Kidney (tissue), 14 donors: ENCODE data around the gene SYT7. TPM values are rescaled to one million over a fixed set of nuclear protein-coding genes. Genes with fewer than 3 reads are reported as not detected.

Experiments
- DNase-seq, 5 donors: peaks; one replicate each; pipeline ENCODE4 v3.0.0-alpha.2; 2013 to 2020
- FAIRE-seq: peaks from 2 replicates; lab custom pipeline; 2012; peaks lifted over from hg19 to GRCh38; lab: Jason Lieb, UNC
- H3K27ac ChIP-seq, 2 donors: one replicate each; pipeline ENCODE4 v1.7.0; 2013; ENCODE audit warnings: low read depth in 2 of 2, low read length in 2 of 2, inconsistent platforms in 1 of 2
- H3K27me3 ChIP-seq: one replicate; pipeline ENCODE4 v1.7.1; 2013; ENCODE audit warnings: low read length, inconsistent platforms; ENCODE audit not compliant: control insufficient read depth, insufficient read depth
- H3K36me3 ChIP-seq, 3 donors: one replicate each; pipeline versions ENCODE4 v1.7.0 to v1.7.1; 2013; ENCODE audit warnings: low read length in 3 of 3, control low read depth in 1 of 3, inconsistent platforms in 1 of 3; ENCODE audit not compliant: insufficient read depth in 3 of 3, control insufficient read depth in 2 of 3
- H3K4me1 ChIP-seq, 3 donors: one replicate each; pipeline versions ENCODE4 v1.7.0 to v1.7.1; 2013; ENCODE audit warnings: low read length in 3 of 3, inconsistent platforms in 1 of 3, low read depth in 1 of 3; ENCODE audit not compliant: control insufficient read depth in 2 of 3, insufficient read depth in 2 of 3
- H3K4me3 ChIP-seq, 3 donors: one replicate each; pipeline versions ENCODE4 v1.7.0 to v1.8.1; 2013; ENCODE audit warnings: low read length in 3 of 3, control low read depth in 1 of 3, inconsistent platforms in 1 of 3
- H3K9ac ChIP-seq, 3 donors: one replicate each; pipeline versions ENCODE4 v1.7.0 to v1.7.1; 2013; ENCODE audit warnings: low read length in 3 of 3, control low read depth in 1 of 3, inconsistent platforms in 1 of 3
- H3K9me3 ChIP-seq, 3 donors: one replicate each; pipeline versions ENCODE4 v1.7.0 to v1.7.1; 2013; ENCODE audit warnings: low read length in 3 of 3, control low read depth in 1 of 3, inconsistent platforms in 1 of 3; ENCODE audit not compliant: control insufficient read depth in 2 of 3, insufficient read depth in 1 of 3
- CTCF ChIP-seq: IDR thresholded peaks from 3 replicates; pipeline ENCODE4 v1.5.1; 2012; ENCODE audit warnings: mild to moderate bottlenecking, moderate library complexity, borderline replicate concordance; ENCODE audit not compliant: insufficient read depth; ENCODE audit errors: extremely low read depth
- intact Hi-C: fragments of 100-400 bp; cut with DNase I; formaldehyde crosslinking; loops from one replicate; pipeline ENCODE4 v1.11.1; 2022
- polyA plus RNA-seq: library from polyadenylated mRNA; stranded (reverse); fragments of 350-450 nt; fragmentation: Illumina TruSeq; extraction: RNeasy Lipid Tissue Mini Kit (QIAGEN cat#74804); gene quantifications from one replicate; pipeline ENCODE4 v1.2.3, GENCODE V29; 2014; ENCODE audit warnings: low read depth, low replicate concordance; ENCODE audit not compliant: insufficient read depth
- total RNA-seq: library from RNA; stranded (reverse); fragmentation: NEBNext Ultra II Directional; extraction: Animal tissue kit (Norgen Biotek cat#: 25700); gene quantifications from one replicate; pipeline ENCODE4 v1.2.1, GENCODE V29; 2021
- donor health status: control.
- donor health status: control.
- donor health status: control.
- donor health status: control.
- donor health status: control.
- donor health status: DM: yes; HTN: yes; CAD: no.
- donor health status: Normal renal cell carcinoma (clear cell type).

The SYT7 gene
- total and polyA plus RNA-seq, 2 donors from 2014 or later = 5.7 to 6.7 TPM

DNA sequence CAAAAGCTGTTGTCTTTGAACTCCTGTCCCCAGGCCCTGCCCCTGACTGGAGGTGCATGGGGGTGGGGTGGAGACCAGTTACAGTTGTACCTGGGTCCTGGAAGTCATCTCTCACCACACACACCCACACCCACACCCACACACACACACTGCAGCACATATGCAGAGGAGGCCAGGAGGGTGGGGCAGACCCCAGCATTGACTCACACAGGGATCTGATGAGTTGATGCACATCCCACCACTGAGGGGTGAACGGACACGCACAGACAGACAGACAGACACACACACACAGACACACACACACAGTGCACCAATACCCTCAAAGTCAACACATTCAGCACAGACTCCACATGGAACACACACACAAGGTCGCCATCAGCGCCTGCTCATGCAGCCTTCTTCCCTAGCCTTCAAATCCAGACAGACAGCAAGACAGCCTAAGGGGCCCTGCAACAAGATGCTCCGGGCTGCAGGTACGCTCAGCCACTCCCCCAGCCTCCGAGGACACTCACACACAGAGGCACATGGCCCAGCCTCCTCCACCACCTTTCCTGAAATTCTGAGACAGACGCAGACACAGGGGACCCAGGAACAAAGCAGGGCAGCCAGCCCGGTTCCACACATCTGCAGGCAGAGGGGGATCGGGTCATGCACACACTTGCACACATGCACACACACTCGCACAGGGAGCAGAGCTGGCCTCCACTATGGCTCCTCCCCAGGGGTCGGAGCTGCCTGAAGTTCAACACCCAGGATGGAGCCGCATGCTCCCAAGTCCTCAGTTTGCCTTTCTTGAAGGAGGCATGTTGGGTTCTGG, 26.5 kb downstream of the SYT7 start:
- no peak for DNase-seq
- H3K9ac ChIP-seq = no peak overlapping the region
- no peak overlapping the region for H3K4me3 ChIP-seq
- no peaks in the 10 kb centered on the region for H3K36me3 ChIP-seq
- TF ChIP-seq CTCF = no peak
- no peak for FAIRE-seq
- H3K27ac ChIP-seq = peak overlapping the region; percentile 55 to 63
- intact Hi-C loops = no loop called here
- H3K4me1 ChIP-seq = peaks cover 0 to 9% (median 0%) of the 10 kb centered on the region in 3 donors
- H3K9me3 ChIP-seq = no peaks in the 10 kb centered on the region
- peaks cover 18% of the 10 kb centered on the region for H3K27me3 ChIP-seq

DNA sequence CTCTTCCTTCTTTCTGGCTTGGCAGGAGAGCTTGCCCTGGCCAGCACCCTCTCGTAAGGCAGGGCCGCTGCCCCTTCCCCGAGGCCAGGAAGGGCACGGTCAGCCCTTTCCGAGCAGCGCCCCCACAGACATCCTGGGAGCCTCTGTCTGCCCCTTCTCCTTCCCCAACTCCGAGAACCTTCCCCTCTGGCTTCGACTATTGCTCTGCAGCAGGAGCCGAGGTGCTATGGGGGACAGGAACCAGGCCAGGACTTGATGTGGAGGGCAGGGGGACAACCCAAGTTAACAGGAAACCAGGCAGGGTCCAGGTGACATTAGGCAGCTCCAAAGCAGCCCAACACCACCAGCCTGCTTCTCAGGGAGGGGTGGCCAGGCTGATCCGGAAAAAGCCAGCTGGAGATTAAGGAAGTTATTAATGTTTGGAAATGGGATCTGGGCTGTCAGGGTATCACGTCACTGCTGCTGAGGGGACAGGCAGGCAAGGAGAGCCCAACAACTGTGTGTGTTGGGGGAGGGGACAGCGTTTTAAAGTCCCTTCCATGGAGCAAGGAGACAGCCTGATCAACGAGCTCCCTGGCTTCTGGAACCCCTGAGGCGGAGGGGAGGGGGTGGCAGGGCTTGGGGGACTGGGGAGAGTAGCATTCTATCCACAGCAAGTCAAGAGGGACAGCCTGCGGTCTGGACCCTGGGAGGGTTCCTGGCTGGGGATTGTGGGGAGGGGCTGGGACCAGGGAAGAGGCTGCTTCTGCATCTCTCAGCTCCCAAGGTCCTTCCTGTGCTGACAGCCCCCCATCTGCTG, 27.3 kb downstream of the SYT7 start:
- Histone ChIP-seq H3K27me3 (peaks cover 18% of the 10 kb centered on the region), H3K27ac (peak overlapping the region; percentile 68 to 83), H3K4me1 (peaks cover 0 to 9% (median 0%) of the 10 kb centered on the region in 3 donors), H3K4me3 (no peak overlapping the region), H3K9ac (no peak overlapping the region), H3K9me3 (no peaks in the 10 kb centered on the region), H3K36me3 (no peaks in the 10 kb centered on the region)
- no peak for TF ChIP-seq CTCF
- no peak for FAIRE-seq
- intact Hi-C loops = no loop called here
- peak in 4 of 5 donors; percentile 56 to 78 (median 66) for DNase-seq

GRCh38 chr11:61552108-61552635, 28.7 kb downstream of the SYT7 start:
- H3K27me3 ChIP-seq = peaks cover 18% of the 10 kb centered on the region
- no peak for TF ChIP-seq CTCF
- no peak overlapping the region for H3K9ac ChIP-seq
- no peaks in the 10 kb centered on the region for H3K9me3 ChIP-seq
- DNase-seq (no peak), FAIRE-seq (no peak)
- H3K4me1 ChIP-seq = peaks cover 0 to 9% (median 0%) of the 10 kb centered on the region in 3 donors
- H3K27ac ChIP-seq = peak overlapping the region; percentile 71 to 83
- H3K4me3 ChIP-seq = no peak overlapping the region
- no peaks in the 10 kb centered on the region for H3K36me3 ChIP-seq
- intact Hi-C loops = no loop called here
